GM12878 (cell line): ENCODE data around the gene GJB6. TPM values are rescaled to one million over a fixed set of nuclear protein-coding genes. Genes with fewer than 3 reads are reported as not detected.

Experiments
- ATAC-seq: fragments of 200-7000 bp; cut with Tn5 transposase; 3 replicates; pipeline ENCODE4 v1.9.1; 2020; ENCODE audit warnings: mild to moderate bottlenecking, moderate library complexity
- BruUV-seq: library from RNA; stranded (reverse); fragments of 400-500 nt; replicated peaks from 2 replicates; lab custom pipeline; 2021; lab: Mats Ljungman, UMichigan
- CTCF ChIA-PET: fragments of 300-600 bp; sonication (Branson Sonifier 250); formaldehyde crosslinking; extraction: SDS; loops from one replicate; lab custom pipeline; 2021; ENCODE audit warnings: inconsistent platforms; lab: Yijun Ruan, JAX
- POLR2A ChIA-PET: fragments of 350-600 bp; formaldehyde crosslinking; extraction: SDS; loops from one replicate; lab custom pipeline; 2021; ENCODE audit warnings: inconsistent platforms; lab: Charles Lee
- RAD21 ChIA-PET: fragments of 300-600 bp; sonication (Branson Sonifier 250); formaldehyde crosslinking; loops from one replicate; lab custom pipeline; 2023; ENCODE audit warnings: antibody characterized with exemption; ENCODE audit not compliant: unreplicated experiment; lab: Charles Lee
- SMC1A ChIA-PET: fragments of 300-600 bp; sonication (Branson Sonifier 250); formaldehyde crosslinking; loops from one replicate; lab custom pipeline; 2023; ENCODE audit not compliant: unreplicated experiment, uncharacterized antibody; lab: Charles Lee
- DNase-seq: peaks from one replicate; pipeline ENCODE4 v3.0.0-alpha.2; 2011; ENCODE audit warnings: low read depth, low spot score
- FAIRE-seq: peaks from 3 replicates; lab custom pipeline; 2011; peaks lifted over from hg19 to GRCh38; lab: Jason Lieb, UNC
- H2AFZ ChIP-seq: 2 replicates; pipeline ENCODE4 v1.6.0; 2011; ENCODE audit warnings: low read depth, low read length, control low read depth; ENCODE audit not compliant: control insufficient read depth
- H3K27ac ChIP-seq: 2 replicates; pipeline ENCODE4 v1.5.1; 2011; ENCODE audit warnings: control low read depth; ENCODE audit not compliant: control insufficient read depth, insufficient read depth
- H3K27me3 ChIP-seq, 2 experiments: replicated peaks in 1 of 2; 2 replicates each; pipeline versions ENCODE4 v1.6.0 to v1.6.1; 2011; ENCODE audit warnings: low read length in 1 of 2; ENCODE audit not compliant: control insufficient read depth in 2 of 2, insufficient read depth in 2 of 2
- H3K36me3 ChIP-seq, 2 experiments: 2 replicates each; pipeline ENCODE4 v1.5.1; 2011; ENCODE audit warnings: low read length in 1 of 2; ENCODE audit not compliant: control insufficient read depth in 2 of 2, insufficient read depth in 2 of 2
- H3K4me1 ChIP-seq: 2 replicates; pipeline ENCODE4 v1.6.1; 2011; ENCODE audit warnings: mild to moderate bottlenecking, low read length, moderate library complexity, mixed read lengths; ENCODE audit not compliant: control insufficient read depth, insufficient read depth
- H3K4me2 ChIP-seq: 2 replicates; pipeline ENCODE4 v1.6.0; 2011; ENCODE audit warnings: control low read depth; ENCODE audit not compliant: control insufficient read depth, insufficient read depth
- H3K4me3 ChIP-seq: fragments of 200-600 bp; sonication (generic); 2 replicates; pipeline ENCODE4 v1.5.1; 2016
- H3K79me2 ChIP-seq: 2 replicates; pipeline ENCODE4 v1.6.0; 2011; ENCODE audit warnings: low read length; ENCODE audit not compliant: control insufficient read depth, insufficient read depth
- H3K9ac ChIP-seq: 2 replicates; pipeline ENCODE4 v1.8.0; 2011; ENCODE audit warnings: low read length, control low read depth, mixed read lengths; ENCODE audit not compliant: control insufficient read depth, insufficient read depth
- H3K9me3 ChIP-seq: replicated peaks from 3 replicates; pipeline ENCODE4 v1.5.1; 2011; ENCODE audit warnings: mild to moderate bottlenecking, low read length; ENCODE audit not compliant: control insufficient read depth, insufficient read depth
- H4K20me1 ChIP-seq: 2 replicates; pipeline ENCODE4 v1.6.0; 2011; ENCODE audit not compliant: control insufficient read depth, insufficient read depth
- EP300 ChIP-seq, 2 experiments: fragments of 150-350 bp in 1 of 2; IDR thresholded peaks; 2 replicates each; pipeline ENCODE4 v1.6.1; 2011 to 2012; ENCODE audit warnings: low read depth in 2 of 2, low read length in 2 of 2, borderline replicate concordance in 1 of 2, improper control_type of control experiment in 1 of 2, inconsistent platforms in 1 of 2; ENCODE audit not compliant: control insufficient read depth in 1 of 2
- FOXM1 ChIP-seq: IDR thresholded peaks from 2 replicates; pipeline ENCODE4 v1.6.1; 2012; ENCODE audit warnings: low read depth, mild to moderate bottlenecking, inconsistent platforms, low read length, moderate library complexity
- JUNB ChIP-seq: IDR thresholded peaks from 2 replicates; pipeline ENCODE4 v1.6.1; 2016; ENCODE audit warnings: antibody characterized with exemption, mild to moderate bottlenecking
- KAT2A ChIP-seq: conservative IDR thresholded peaks from 2 replicates; pipeline ENCODE4 v1.6.1; 2011; ENCODE audit warnings: low read depth, low read length; ENCODE audit not compliant: control insufficient read depth
- KDM1A ChIP-seq: fragments of 200-600 bp; sonication (generic); IDR thresholded peaks from 2 replicates; pipeline ENCODE4 v1.6.1; 2016; ENCODE audit warnings: borderline replicate concordance
- PAX8 ChIP-seq: fragments of 450-650 bp; IDR thresholded peaks from 2 replicates; pipeline ENCODE4 v1.6.1; 2017; ENCODE audit warnings: mild to moderate bottlenecking, moderate library complexity
- RAD51 ChIP-seq: fragments of 450-650 bp; IDR thresholded peaks from 2 replicates; pipeline ENCODE4 v1.6.1; 2016; ENCODE audit warnings: moderate library complexity, mild to moderate bottlenecking, inconsistent platforms
- RELA ChIP-seq: fragments of 450-650 bp; IDR thresholded peaks from 2 replicates; pipeline ENCODE4 v1.8.0; 2014; ENCODE audit warnings: borderline replicate concordance; ENCODE audit not compliant: partially characterized antibody
- RFX5 ChIP-seq: IDR thresholded peaks from 2 replicates; pipeline ENCODE4 v1.6.1; 2011; ENCODE audit warnings: low read depth, low read length, improper control_type of control experiment
- RUNX3 ChIP-seq: IDR thresholded peaks from 2 replicates; pipeline ENCODE4 v1.6.1; 2012; ENCODE audit warnings: low read length, inconsistent platforms
- STAT1 ChIP-seq: fragments of 450-650 bp; conservative IDR thresholded peaks from 2 replicates; pipeline ENCODE4 v1.6.1; 2014; ENCODE audit warnings: antibody characterized with exemption, mild to moderate bottlenecking
- SUPT20H ChIP-seq: IDR thresholded peaks from 2 replicates; pipeline ENCODE4 v1.6.1; 2011; ENCODE audit warnings: low read depth, mild to moderate bottlenecking, low read length, moderate library complexity, borderline replicate concordance; ENCODE audit not compliant: control insufficient read depth
- TCF7 ChIP-seq: IDR thresholded peaks from 2 replicates; pipeline ENCODE4 v1.6.1; 2014; ENCODE audit warnings: antibody characterized with exemption, borderline replicate concordance
- ZNF207 ChIP-seq: fragments of 450-650 bp; IDR thresholded peaks from 2 replicates; pipeline ENCODE4 v1.6.1; 2014; ENCODE audit warnings: antibody characterized with exemption, mild to moderate bottlenecking, borderline replicate concordance
- WGBS: methylation state at CpG from one replicate; pipeline ENCODE4 v1.1.6; 2016; ENCODE audit warnings: low lambda C conversion rate; ENCODE audit not compliant: insufficient replicate concordance, insufficient coverage; ENCODE audit errors: missing lambda C conversion rate; 5-methylcytosine and 5-hydroxymethylcytosine counted together
- in situ Hi-C: fragments of 300-500 bp; cut with MboI; formaldehyde crosslinking; loops from 9 replicates; pipeline ENCODE4 v1.14.3; 2018; ENCODE audit warnings: mixed read lengths
- intact Hi-C: fragments of 100-400 bp; cut with micrococcal nuclease; formaldehyde crosslinking; loops from one replicate; pipeline ENCODE4 v1.14.2; 2022; ENCODE audit not compliant: unreplicated experiment
- polyA plus RNA-seq, 11 experiments: library from polyadenylated mRNA; depleted of rRNA in 4 of 11; unstranded in 6 of 11; stranded (reverse) in 5 of 11; fragments of >200 nt; fragmentation: Nextera tagmentation in 4 of 11; fragmentation: Illumina TruSeq in 1 of 11; extraction: Ambion mirVana in 4 of 11; extraction: Trizol in 1 of 11; gene quantifications; 1 replicate in 1 of 11; 2 replicates in 10 of 11; pipeline versions ENCODE4 v1.2.1 to v1.2.3, GENCODE V29; 2011 to 2016; ENCODE audit warnings: inconsistent platforms in 2 of 11, missing spikeins in 2 of 11, low read depth in 1 of 11
- total RNA-seq, 4 experiments: library from RNA; depleted of rRNA in 3 of 4; stranded (reverse); fragments of >200 nt in 3 of 4; fragmentation: Illumina TruSeq in 1 of 4; extraction: Trizol in 1 of 4; gene quantifications; 2 replicates each; pipeline versions ENCODE4 v1.2.1 to v1.2.3, GENCODE V29; 2013 to 2021
- TF ChIP-seq, protein P1 (sequence below): fragments of 450-650 bp; IDR thresholded peaks from 2 replicates; pipeline ENCODE4 v1.6.1; 2016; ENCODE audit warnings: mild to moderate bottlenecking
- TF ChIP-seq, protein P2 (sequence below): fragments of 450-650 bp; IDR thresholded peaks from 2 replicates; pipeline ENCODE4 v1.6.1; 2017; ENCODE audit warnings: borderline replicate concordance
- TF ChIP-seq, protein P3 (sequence below): fragments of 450-650 bp; IDR thresholded peaks from 2 replicates; pipeline ENCODE4 v1.6.1; 2017; ENCODE audit warnings: mild to moderate bottlenecking, low read depth, inconsistent platforms; ENCODE audit not compliant: poor library complexity, severe bottlenecking

The GJB6 gene
- total and polyA plus RNA-seq, 10 of the 15 experiments (the other 5 are each of a cell fraction or from before 2014, with no cell fraction given) = 0.03 TPM; not detected in 9

DNA sequence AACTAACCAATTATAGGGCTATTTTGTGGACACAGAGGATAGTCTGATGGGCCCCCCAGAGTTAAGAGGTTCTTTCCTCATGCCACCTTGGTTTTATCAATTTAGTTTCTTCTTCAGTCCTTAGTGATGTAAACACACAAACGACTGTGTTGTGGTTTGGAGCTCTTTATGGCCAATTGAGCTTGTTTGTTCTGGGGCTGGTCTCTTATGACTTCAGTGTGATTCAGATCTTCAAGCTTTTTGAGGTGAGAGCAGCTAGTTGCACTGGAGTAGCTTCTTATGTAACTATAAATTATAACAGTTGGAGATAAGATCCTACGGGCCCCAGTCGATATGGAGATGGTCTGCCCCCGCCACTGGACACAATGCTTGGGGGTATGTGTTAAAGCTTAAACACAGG lies 22.0 kb upstream of the GJB6 start:
- CTCF ChIA-PET = no interaction called here
- RAD21 ChIA-PET = no interaction called here
- H3K4me3 ChIP-seq = no peak overlapping the region
- H3K9me3 ChIP-seq = no peaks in the 10 kb centered on the region
- H3K27ac ChIP-seq = no peak overlapping the region
- TF ChIP-seq RUNX3 (no peak), KDM1A (no peak), EP300 (IDR thresholded peaks at IDR 0.05; ENCODE audit: borderline replicate concordance in 1 of 2, control insufficient read depth in 1 of 2, low read depth in 2 of 2, low read length in 2 of 2) (no peak), FOXM1 (no peak), JUNB (no peak), PAX8 (no peak), SUPT20H (no peak), STAT1 (no peak), RAD51 (no peak), KAT2A (no peak), ZNF207 (no peak), RELA (no peak), RFX5 (no peak), TCF7 (no peak)
- TF ChIP-seq, protein P1, sequence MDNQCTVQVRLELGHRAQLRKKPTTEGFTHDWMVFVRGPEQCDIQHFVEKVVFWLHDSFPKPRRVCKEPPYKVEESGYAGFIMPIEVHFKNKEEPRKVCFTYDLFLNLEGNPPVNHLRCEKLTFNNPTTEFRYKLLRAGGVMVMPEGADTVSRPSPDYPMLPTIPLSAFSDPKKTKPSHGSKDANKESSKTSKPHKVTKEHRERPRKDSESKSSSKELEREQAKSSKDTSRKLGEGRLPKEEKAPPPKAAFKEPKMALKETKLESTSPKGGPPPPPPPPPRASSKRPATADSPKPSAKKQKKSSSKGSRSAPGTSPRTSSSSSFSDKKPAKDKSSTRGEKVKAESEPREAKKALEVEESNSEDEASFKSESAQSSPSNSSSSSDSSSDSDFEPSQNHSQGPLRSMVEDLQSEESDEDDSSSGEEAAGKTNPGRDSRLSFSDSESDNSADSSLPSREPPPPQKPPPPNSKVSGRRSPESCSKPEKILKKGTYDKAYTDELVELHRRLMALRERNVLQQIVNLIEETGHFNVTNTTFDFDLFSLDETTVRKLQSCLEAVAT = no peak
- TF ChIP-seq, protein P2, sequence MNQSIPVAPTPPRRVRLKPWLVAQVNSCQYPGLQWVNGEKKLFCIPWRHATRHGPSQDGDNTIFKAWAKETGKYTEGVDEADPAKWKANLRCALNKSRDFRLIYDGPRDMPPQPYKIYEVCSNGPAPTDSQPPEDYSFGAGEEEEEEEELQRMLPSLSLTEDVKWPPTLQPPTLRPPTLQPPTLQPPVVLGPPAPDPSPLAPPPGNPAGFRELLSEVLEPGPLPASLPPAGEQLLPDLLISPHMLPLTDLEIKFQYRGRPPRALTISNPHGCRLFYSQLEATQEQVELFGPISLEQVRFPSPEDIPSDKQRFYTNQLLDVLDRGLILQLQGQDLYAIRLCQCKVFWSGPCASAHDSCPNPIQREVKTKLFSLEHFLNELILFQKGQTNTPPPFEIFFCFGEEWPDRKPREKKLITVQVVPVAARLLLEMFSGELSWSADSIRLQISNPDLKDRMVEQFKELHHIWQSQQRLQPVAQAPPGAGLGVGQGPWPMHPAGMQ = no peak
- TF ChIP-seq, protein P3, sequence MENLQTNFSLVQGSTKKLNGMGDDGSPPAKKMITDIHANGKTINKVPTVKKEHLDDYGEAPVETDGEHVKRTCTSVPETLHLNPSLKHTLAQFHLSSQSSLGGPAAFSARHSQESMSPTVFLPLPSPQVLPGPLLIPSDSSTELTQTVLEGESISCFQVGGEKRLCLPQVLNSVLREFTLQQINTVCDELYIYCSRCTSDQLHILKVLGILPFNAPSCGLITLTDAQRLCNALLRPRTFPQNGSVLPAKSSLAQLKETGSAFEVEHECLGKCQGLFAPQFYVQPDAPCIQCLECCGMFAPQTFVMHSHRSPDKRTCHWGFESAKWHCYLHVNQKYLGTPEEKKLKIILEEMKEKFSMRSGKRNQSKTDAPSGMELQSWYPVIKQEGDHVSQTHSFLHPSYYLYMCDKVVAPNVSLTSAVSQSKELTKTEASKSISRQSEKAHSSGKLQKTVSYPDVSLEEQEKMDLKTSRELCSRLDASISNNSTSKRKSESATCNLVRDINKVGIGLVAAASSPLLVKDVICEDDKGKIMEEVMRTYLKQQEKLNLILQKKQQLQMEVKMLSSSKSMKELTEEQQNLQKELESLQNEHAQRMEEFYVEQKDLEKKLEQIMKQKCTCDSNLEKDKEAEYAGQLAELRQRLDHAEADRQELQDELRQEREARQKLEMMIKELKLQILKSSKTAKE = no peak
- TF ChIP-seq, all 136 proteins: peak for 0
- DNase-seq (no peak), FAIRE-seq (no peak), ATAC-seq (no peak)
- no peaks in the 10 kb centered on the region for H3K36me3 ChIP-seq
- no peaks in the 10 kb centered on the region for H3K79me2 ChIP-seq
- in situ Hi-C loops = no loop called here
- WGBS = 59% methylated on average over 4 of the region's 4 CpGs
- no peak overlapping the region for H3K9ac ChIP-seq
- no peaks in the 10 kb centered on the region for H4K20me1 ChIP-seq
- no peaks in the 10 kb centered on the region for H3K27me3 ChIP-seq
- ChIA-PET SMC1A (no interaction called here), POLR2A (interaction anchor here (0.5 to 0.6 kb wide), 2 partner anchors 70 to 376 kb away, joined by 4 to 5 read pairs; no protein-coding TSS in a partner anchor)
- intact Hi-C loops = no loop called here
- H3K4me1 ChIP-seq = no peaks in the 10 kb centered on the region
- no peak overlapping the region for H2AFZ ChIP-seq
- no peak overlapping the region for H3K4me2 ChIP-seq
- BruUV-seq = no TSS peak
